ENCODE data around the gene IGF2BP2. TPM values are rescaled to one million over a fixed set of nuclear protein-coding genes. Genes with fewer than 3 reads are reported as not detected.
A peak's percentile ranks its signal among the peaks of the same experiment; 100 is the strongest.
"Not testable (repeated sequence)": the region's sequence is repeated elsewhere in the genome, so short reads cannot be mapped to it uniquely, and the experiment has no call there.

The IGF2BP2 gene
- total and polyA plus RNA-seq, 10 donors = 1.1 to 21.1 (median 12.0) TPM

DNA sequence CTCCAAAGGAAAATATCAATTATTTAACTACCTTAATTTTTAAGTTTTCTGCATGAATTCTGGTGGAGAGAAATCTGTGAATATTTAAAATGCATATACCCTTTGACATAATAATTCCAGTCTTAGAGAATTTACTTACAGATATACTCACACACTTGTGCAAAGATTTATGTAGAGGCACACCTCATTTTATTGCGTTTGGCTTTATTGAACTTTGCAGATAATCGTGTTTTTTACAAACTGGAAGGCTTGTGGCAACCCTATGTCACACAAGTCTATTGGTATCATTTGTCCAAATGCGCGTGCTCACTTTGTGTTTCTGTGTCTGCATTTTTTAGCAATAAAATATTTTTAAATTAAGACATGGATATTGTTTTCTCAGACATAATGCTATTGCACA, 157.3 kb downstream of the IGF2BP2 start:
- no peak overlapping the region for H3K27ac ChIP-seq
- H3K4me1 ChIP-seq = no peaks in the 10 kb centered on the region
- H3K9me3 ChIP-seq = no peaks in the 10 kb centered on the region
- WGBS, 5 donors = 93 to 97% (median 95%) methylated on average over 4 of the region's 4 CpGs
- DNase-seq = no peak
- peaks cover 0 to 6% (median 0%) of the 10 kb centered on the region in 6 donors for H3K36me3 ChIP-seq
- intact Hi-C loops (cut with DNase I; ENCODE audit: low total_unique reads) = no loop called here
- H3K27me3 ChIP-seq (replicated peaks in 1 of 7) = peaks cover 0 to 3% (median 0%) of the 10 kb centered on the region in 7 donors
- TF ChIP-seq POLR2A (IDR thresholded peaks at IDR 0.05) (no peak), POLR2AphosphoS5 (IDR thresholded peaks at IDR 0.05) (no peak)
- H3K4me3 ChIP-seq = no peak overlapping the region

- no peaks in the 10 kb centered on the region for H3K9me3 ChIP-seq
- DNase-seq = no peak
- peaks cover 0 to 3% (median 0%) of the 10 kb centered on the region in 7 donors for H3K27me3 ChIP-seq (replicated peaks in 1 of 7)
- H3K4me3 ChIP-seq = no peak overlapping the region
- intact Hi-C loops (cut with DNase I; ENCODE audit: low total_unique reads) = no loop called here
- H3K36me3 ChIP-seq = no peaks in the 10 kb centered on the region
- TF ChIP-seq, protein P1, sequence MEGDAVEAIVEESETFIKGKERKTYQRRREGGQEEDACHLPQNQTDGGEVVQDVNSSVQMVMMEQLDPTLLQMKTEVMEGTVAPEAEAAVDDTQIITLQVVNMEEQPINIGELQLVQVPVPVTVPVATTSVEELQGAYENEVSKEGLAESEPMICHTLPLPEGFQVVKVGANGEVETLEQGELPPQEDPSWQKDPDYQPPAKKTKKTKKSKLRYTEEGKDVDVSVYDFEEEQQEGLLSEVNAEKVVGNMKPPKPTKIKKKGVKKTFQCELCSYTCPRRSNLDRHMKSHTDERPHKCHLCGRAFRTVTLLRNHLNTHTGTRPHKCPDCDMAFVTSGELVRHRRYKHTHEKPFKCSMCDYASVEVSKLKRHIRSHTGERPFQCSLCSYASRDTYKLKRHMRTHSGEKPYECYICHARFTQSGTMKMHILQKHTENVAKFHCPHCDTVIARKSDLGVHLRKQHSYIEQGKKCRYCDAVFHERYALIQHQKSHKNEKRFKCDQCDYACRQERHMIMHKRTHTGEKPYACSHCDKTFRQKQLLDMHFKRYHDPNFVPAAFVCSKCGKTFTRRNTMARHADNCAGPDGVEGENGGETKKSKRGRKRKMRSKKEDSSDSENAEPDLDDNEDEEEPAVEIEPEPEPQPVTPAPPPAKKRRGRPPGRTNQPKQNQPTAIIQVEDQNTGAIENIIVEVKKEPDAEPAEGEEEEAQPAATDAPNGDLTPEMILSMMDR (IDR thresholded peaks at IDR 0.05 in 8 of 11, conservative IDR thresholded peaks at IDR 0.05 in 3 of 11) = no peak
- TF ChIP-seq POLR2AphosphoS5 (IDR thresholded peaks at IDR 0.05) (no peak), POLR2A (IDR thresholded peaks at IDR 0.05) (no peak)
- 90 to 94% (median 93%) methylated on average over 5 of the region's 5 CpGs for WGBS, 5 donors
- H3K27ac ChIP-seq = no peak overlapping the region
- H3K4me1 ChIP-seq = peaks cover 0 to 16% (median 11%) of the 10 kb centered on the region in 6 donors
Observed at GRCh38 chr3:185663929-185664328, 160.9 kb downstream of the IGF2BP2 start.

- no peak for DNase-seq
- peaks cover 0 to 16% (median 11%) of the 10 kb centered on the region in 6 donors for H3K4me1 ChIP-seq
- 65 to 91% (median 78%) methylated on average over 4 of the region's 4 CpGs for WGBS, 5 donors
- H3K27me3 ChIP-seq (replicated peaks in 1 of 7) = peaks cover 0 to 3% (median 0%) of the 10 kb centered on the region in 7 donors
- intact Hi-C loops (cut with DNase I; ENCODE audit: low total_unique reads) = loop anchor here (2.0 kb wide), 1 partner anchor 107 kb away; no protein-coding TSS in a partner anchor
- no peaks in the 10 kb centered on the region for H3K36me3 ChIP-seq
- TF ChIP-seq POLR2AphosphoS5 (IDR thresholded peaks at IDR 0.05) = no peak
- TF ChIP-seq, protein P1 (IDR thresholded peaks at IDR 0.05 in 8 of 11, conservative IDR thresholded peaks at IDR 0.05 in 3 of 11) = no peak
- TF ChIP-seq POLR2A (IDR thresholded peaks at IDR 0.05) = no peak
- H3K9me3 ChIP-seq = no peaks in the 10 kb centered on the region
- no peak overlapping the region for H3K4me3 ChIP-seq
- H3K27ac ChIP-seq = no peak overlapping the region
Observed at GRCh38 chr3:185661772-185662171, 163.1 kb downstream of the IGF2BP2 start.

DNA sequence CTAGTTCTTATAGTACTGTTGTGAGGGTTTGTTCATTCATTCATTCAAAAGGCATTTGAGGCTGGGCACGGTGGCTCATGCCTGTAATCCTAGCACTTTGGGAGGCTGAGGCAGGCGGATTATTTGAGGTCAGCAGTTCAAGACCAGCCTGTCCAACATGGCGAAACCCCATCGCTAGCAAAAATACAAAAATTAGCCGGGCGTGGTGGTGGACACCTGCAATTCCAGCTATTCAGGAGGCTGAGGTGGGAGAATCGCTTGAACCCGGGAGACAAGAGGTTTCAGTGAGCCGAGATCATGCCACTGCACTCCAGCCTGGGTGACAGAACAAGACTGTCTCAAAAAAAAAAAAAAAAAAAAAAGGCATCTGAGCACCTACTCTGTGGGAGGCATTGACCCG, 163.5 kb downstream of the IGF2BP2 start:
- H3K27ac ChIP-seq; H3K27me3 ChIP-seq (replicated peaks in 1 of 7); H3K9me3 ChIP-seq; H3K4me3 ChIP-seq; H3K36me3 ChIP-seq; DNase-seq: not testable (repeated sequence)
- 90 to 97% (median 94%) methylated on average over 10 of the region's 10 CpGs for WGBS, 5 donors
- peaks cover 0 to 18% (median 11%) of the 10 kb centered on the region in 6 donors for H3K4me1 ChIP-seq
- intact Hi-C loops (cut with DNase I; ENCODE audit: low total_unique reads) = loop anchor here (2.0 kb wide), 1 partner anchor 108 kb away; no protein-coding TSS in a partner anchor

DNA sequence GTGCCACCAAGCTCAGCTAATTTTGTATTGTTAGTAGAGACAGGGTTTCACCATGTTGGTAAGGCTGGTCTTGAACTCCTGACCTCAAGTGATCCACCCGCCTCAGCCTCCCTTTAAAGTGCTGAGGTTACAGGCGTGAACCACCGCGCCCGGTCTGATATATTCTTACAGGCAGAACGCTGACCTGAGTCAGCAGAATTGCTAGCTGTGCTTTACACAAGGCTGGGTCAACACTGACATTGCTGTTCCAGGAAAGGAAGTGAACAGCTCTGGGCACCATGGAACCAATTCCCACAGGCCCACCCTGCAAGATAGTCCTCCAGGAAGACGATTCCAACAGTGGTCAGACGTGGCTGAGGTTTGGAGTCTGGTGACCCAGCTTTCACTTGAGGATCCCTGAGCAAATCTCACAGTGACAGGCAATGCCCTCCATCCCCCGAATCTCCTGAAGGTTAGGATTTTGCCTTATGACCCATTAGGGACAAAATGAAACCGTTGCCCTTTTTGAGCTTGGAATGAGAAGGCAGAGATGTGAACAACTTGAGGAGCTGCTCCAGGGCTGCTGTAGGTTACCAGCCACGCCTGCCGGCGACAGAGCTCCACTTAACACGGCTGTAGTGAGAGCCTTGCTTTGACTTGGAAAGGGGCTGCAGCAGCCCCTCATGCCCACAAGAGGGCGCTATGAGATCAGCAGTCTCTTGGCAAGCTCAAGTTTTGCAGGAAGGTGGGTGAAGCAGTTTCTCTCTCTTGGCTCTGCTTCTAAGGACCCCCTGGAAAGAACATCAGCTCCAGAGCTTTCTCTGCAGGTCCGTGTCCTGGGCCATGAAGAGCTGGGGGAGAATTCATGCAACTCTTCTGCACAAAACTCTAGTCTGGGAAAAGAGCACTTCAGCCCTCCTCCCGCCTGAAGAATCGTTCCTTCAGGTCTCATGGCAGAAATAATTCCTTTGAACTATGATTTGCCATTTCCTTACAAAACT, 164.6 kb downstream of the IGF2BP2 start:
- intact Hi-C loops (cut with DNase I; ENCODE audit: low total_unique reads) = loop anchor here (2.0 kb wide), 1 partner anchor 109 kb away; no protein-coding TSS in a partner anchor
- Histone ChIP-seq H3K4me1 (peaks cover 0 to 21% (median 11%) of the 10 kb centered on the region in 6 donors), H3K4me3 (peak overlapping the region in 2 of 8 donors; percentile 12 to 32), H3K27ac (peak overlapping the region in 2 of 8 donors; percentile 22 to 33), H3K36me3 (no peaks in the 10 kb centered on the region), H3K9me3 (no peaks in the 10 kb centered on the region), H3K27me3 (replicated peaks in 1 of 7) (peaks cover 0 to 3% (median 0%) of the 10 kb centered on the region in 7 donors)
- peak; percentile 85 for DNase-seq
- TF ChIP-seq POLR2A (IDR thresholded peaks at IDR 0.05) (no peak), POLR2AphosphoS5 (IDR thresholded peaks at IDR 0.05) (peak in 1 of 3 donors; percentile 7)
- TF ChIP-seq, protein P1 (IDR thresholded peaks at IDR 0.05 in 8 of 11, conservative IDR thresholded peaks at IDR 0.05 in 3 of 11) = peak; percentile 74 to 97 (median 96)
- 37 to 51% (median 41%) methylated on average over 14 to 18 of the region's 18 CpGs for WGBS, 5 donors
